Natural killer cell (primary cell): ENCODE results near the gene IRS2. TPM values are rescaled to one million over a fixed set of nuclear protein-coding genes. Genes with fewer than 3 reads are reported as not detected.

Source experiments
- ATAC-seq, 3 donors: fragments of 150-1000 bp in 2 of 3; fragments of 200-7000 bp in 1 of 3; cut with Tn5 transposase; 1 replicate in 1 of 3; 2 replicates in 2 of 3; pipeline ENCODE4 v1.10.0; 2021; ENCODE audit warnings: mild to moderate bottlenecking in 2 of 3, moderate library complexity in 2 of 3
- DNase-seq, 2 donors: peaks; one replicate each; pipeline versions ENCODE4 v3.0.0 to v3.0.0-alpha.2; 2013 to 2021; ENCODE audit warnings: mixed read lengths in 1 of 2
- H3K27ac ChIP-seq: one replicate; pipeline ENCODE4 v1.5.1; 2013; ENCODE audit warnings: mild to moderate bottlenecking, low read length
- H3K27me3 ChIP-seq: one replicate; pipeline ENCODE4 v1.6.1; 2013; ENCODE audit warnings: low read length; ENCODE audit not compliant: control insufficient read depth, insufficient read depth
- H3K36me3 ChIP-seq: one replicate; pipeline ENCODE4 v1.6.1; 2013; ENCODE audit warnings: low read length; ENCODE audit not compliant: control insufficient read depth, insufficient read depth
- H3K4me1 ChIP-seq: one replicate; pipeline ENCODE4 v1.6.1; 2013; ENCODE audit warnings: low read length; ENCODE audit not compliant: control insufficient read depth, insufficient read depth
- H3K4me3 ChIP-seq: one replicate; pipeline ENCODE4 v1.5.1; 2013; ENCODE audit warnings: low read length
- H3K9me3 ChIP-seq: one replicate; pipeline ENCODE4 v1.6.1; 2013; ENCODE audit warnings: low read length; ENCODE audit not compliant: control insufficient read depth, insufficient read depth
- H3K27ac Mint-ChIP-seq, 2 donors: one replicate each; pipeline ENCODE4 v1.8.0; 2022; ENCODE audit warnings: mild to moderate bottlenecking in 2 of 2, mixed read lengths in 2 of 2, moderate library complexity in 1 of 2
- H3K27me3 Mint-ChIP-seq, 2 donors: one replicate each; pipeline ENCODE4 v1.8.0; 2022; ENCODE audit warnings: low read depth in 2 of 2, mixed read lengths in 2 of 2
- H3K36me3 Mint-ChIP-seq: one replicate; pipeline ENCODE4 v1.8.0; 2022; ENCODE audit warnings: mixed read lengths
- H3K4me1 Mint-ChIP-seq, 2 donors: one replicate each; pipeline ENCODE4 v1.8.0; 2022; ENCODE audit warnings: mixed read lengths in 2 of 2
- H3K4me3 Mint-ChIP-seq: one replicate; pipeline ENCODE4 v1.8.0; 2022; ENCODE audit warnings: mild to moderate bottlenecking, moderate library complexity, mixed read lengths
- H3K9me3 Mint-ChIP-seq, 2 donors: one replicate each; pipeline ENCODE4 v1.8.0; 2022; ENCODE audit warnings: mixed read lengths in 2 of 2
- CTCF ChIP-seq: fragments of 200-600 bp; IDR thresholded peaks from one replicate; pipeline ENCODE4 v1.8.0; 2022; ENCODE audit warnings: antibody characterized with exemption
- WGBS: methylation state at CpG from one replicate; pipeline ENCODE4 v1.1.7; 2013; ENCODE audit warnings: missing lambda C conversion rate; ENCODE audit not compliant: insufficient coverage; 5-methylcytosine and 5-hydroxymethylcytosine counted together
- intact Hi-C: fragments of 100-400 bp; cut with micrococcal nuclease; formaldehyde crosslinking; loops from one replicate; pipeline ENCODE4 v1.14.2; 2022
- total RNA-seq, 4 donors: library from RNA; stranded (reverse); fragments of 120-200 nt in 1 of 4; gene quantifications; one replicate each; pipeline versions ENCODE4 v1.2.3 to v1.2.4, GENCODE V29; 2013 to 2022

IRS2 gene
- total RNA-seq, 3 donors from 2014 or later (not counting 1 experiment from before 2014, with no cell fraction given), result 39.8 to 79.1 (median 60.9) TPM

GRCh38 chr13:109769275-109769674, 17.1 kb downstream of the IRS2 start:
- H3K27me3 Mint-ChIP-seq, result no peaks in the 10 kb centered on the region
- 94% methylated on average over 4 of the region's 4 CpGs for WGBS
- no peak for DNase-seq
- H3K27ac Mint-ChIP-seq, result no peak overlapping the region
- H3K27me3 ChIP-seq, result no peaks in the 10 kb centered on the region
- TF ChIP-seq CTCF, result no peak
- no peak overlapping the region for H3K4me3 ChIP-seq
- H3K4me3 Mint-ChIP-seq, result no peak overlapping the region
- H3K9me3 Mint-ChIP-seq, result no peaks in the 10 kb centered on the region
- H3K4me1 Mint-ChIP-seq, result peaks cover 30 to 36% of the 10 kb centered on the region in 2 donors
- H3K4me1 ChIP-seq, result peaks cover 6% of the 10 kb centered on the region
- H3K36me3 ChIP-seq, result no peaks in the 10 kb centered on the region
- no peaks in the 10 kb centered on the region for H3K36me3 Mint-ChIP-seq
- no peak overlapping the region for H3K27ac ChIP-seq
- intact Hi-C loops, result no loop called here
- no peaks in the 10 kb centered on the region for H3K9me3 ChIP-seq
- ATAC-seq, result no peak

- Mint-ChIP-seq H3K36me3 (no peaks in the 10 kb centered on the region), H3K27ac (no peak overlapping the region), H3K4me3 (no peak overlapping the region), H3K4me1 (peaks cover 29 to 35% of the 10 kb centered on the region in 2 donors), H3K27me3 (no peaks in the 10 kb centered on the region), H3K9me3 (no peaks in the 10 kb centered on the region)
- Histone ChIP-seq H3K27me3 (no peaks in the 10 kb centered on the region), H3K27ac (no peak overlapping the region), H3K9me3 (no peaks in the 10 kb centered on the region), H3K4me1 (peaks cover 6% of the 10 kb centered on the region), H3K4me3 (no peak overlapping the region), H3K36me3 (no peaks in the 10 kb centered on the region)
- DNase-seq (no peak), ATAC-seq (no peak)
- intact Hi-C loops, result no loop called here
- 98% methylated on average over 10 of the region's 10 CpGs for WGBS
- no peak for TF ChIP-seq CTCF
Observed at GRCh38 chr13:109768616-109769015, 17.8 kb downstream of the IRS2 start.

- Histone ChIP-seq H3K4me3 (no peak overlapping the region), H3K36me3 (no peaks in the 10 kb centered on the region), H3K4me1 (peaks cover 6% of the 10 kb centered on the region), H3K27me3 (no peaks in the 10 kb centered on the region), H3K27ac (no peak overlapping the region), H3K9me3 (no peaks in the 10 kb centered on the region)
- intact Hi-C loops, result no loop called here
- Mint-ChIP-seq H3K27me3 (no peaks in the 10 kb centered on the region), H3K4me3 (no peak overlapping the region), H3K27ac (no peak overlapping the region), H3K9me3 (no peaks in the 10 kb centered on the region), H3K36me3 (no peaks in the 10 kb centered on the region), H3K4me1 (peaks cover 25 to 32% of the 10 kb centered on the region in 2 donors)
- TF ChIP-seq CTCF, result no peak
- DNase-seq (no peak), ATAC-seq (no peak)
- 92% methylated on average over 2 of the region's 2 CpGs for WGBS
Observed at GRCh38 chr13:109768176-109768575, 18.2 kb downstream of the IRS2 start.

- H3K4me1 Mint-ChIP-seq, result peaks cover 31 to 42% of the 10 kb centered on the region in 2 donors
Observed at GRCh38 chr13:109767023-109767422, 19.4 kb downstream of the IRS2 start.

More at GRCh38 chr13:109767023-109767422, 19.4 kb downstream of the IRS2 start:
- Histone ChIP-seq H3K9me3 (no peaks in the 10 kb centered on the region), H3K36me3 (no peaks in the 10 kb centered on the region), H3K4me1 (peaks cover 6% of the 10 kb centered on the region), H3K4me3 (no peak overlapping the region), H3K27me3 (no peaks in the 10 kb centered on the region), H3K27ac (no peak overlapping the region)
- 78% methylated on average over 2 of the region's 5 CpGs for WGBS
- ATAC-seq, result no peak
- H3K4me3 Mint-ChIP-seq, result no peak overlapping the region
- intact Hi-C loops, result no loop called here
- TF ChIP-seq CTCF, result no peak
- H3K27me3 Mint-ChIP-seq, result no peaks in the 10 kb centered on the region
- H3K36me3 Mint-ChIP-seq, result no peaks in the 10 kb centered on the region
- H3K9me3 Mint-ChIP-seq, result no peaks in the 10 kb centered on the region
- DNase-seq, result no peak
- H3K27ac Mint-ChIP-seq, result no peak overlapping the region
